22Rv1 (cell line): ENCODE data around the gene YIPF6.
"Not testable (repeated sequence)": the region's sequence is repeated elsewhere in the genome, so short reads cannot be mapped to it uniquely, and the experiment has no call there.

Source experiments
- ZFX ChIP-seq: fragments of 450-650 bp; IDR thresholded peaks from 2 replicates; pipeline ENCODE4 v1.6.1; 2017; ENCODE audit warnings: antibody characterized with exemption, borderline replicate concordance
- TF ChIP-seq, protein P1 (sequence below): fragments of 450-650 bp; IDR thresholded peaks from 2 replicates; pipeline ENCODE4 v1.5.1; 2017; ENCODE audit warnings: mild to moderate bottlenecking

DNA sequence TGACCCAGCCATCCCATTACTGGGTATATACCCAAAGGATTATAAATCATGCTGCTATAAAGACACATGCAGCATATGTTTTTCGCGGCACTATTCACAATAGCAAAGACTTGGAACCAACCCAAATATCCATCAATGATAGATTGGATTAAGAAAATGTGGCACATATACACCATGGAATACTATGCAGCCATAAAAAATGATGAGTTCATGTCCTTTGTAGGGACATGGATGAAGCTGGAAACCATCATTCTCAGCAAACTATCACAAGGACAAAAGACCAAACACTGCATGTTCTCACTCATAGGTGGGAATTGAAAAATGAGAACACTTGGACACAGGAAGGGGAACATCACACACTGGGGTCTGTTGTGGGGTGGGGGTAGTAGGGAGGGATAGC, 5.1 kb upstream of the YIPF6 start:
- TF ChIP-seq, protein P1, sequence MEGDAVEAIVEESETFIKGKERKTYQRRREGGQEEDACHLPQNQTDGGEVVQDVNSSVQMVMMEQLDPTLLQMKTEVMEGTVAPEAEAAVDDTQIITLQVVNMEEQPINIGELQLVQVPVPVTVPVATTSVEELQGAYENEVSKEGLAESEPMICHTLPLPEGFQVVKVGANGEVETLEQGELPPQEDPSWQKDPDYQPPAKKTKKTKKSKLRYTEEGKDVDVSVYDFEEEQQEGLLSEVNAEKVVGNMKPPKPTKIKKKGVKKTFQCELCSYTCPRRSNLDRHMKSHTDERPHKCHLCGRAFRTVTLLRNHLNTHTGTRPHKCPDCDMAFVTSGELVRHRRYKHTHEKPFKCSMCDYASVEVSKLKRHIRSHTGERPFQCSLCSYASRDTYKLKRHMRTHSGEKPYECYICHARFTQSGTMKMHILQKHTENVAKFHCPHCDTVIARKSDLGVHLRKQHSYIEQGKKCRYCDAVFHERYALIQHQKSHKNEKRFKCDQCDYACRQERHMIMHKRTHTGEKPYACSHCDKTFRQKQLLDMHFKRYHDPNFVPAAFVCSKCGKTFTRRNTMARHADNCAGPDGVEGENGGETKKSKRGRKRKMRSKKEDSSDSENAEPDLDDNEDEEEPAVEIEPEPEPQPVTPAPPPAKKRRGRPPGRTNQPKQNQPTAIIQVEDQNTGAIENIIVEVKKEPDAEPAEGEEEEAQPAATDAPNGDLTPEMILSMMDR, result not testable (repeated sequence)
- not testable (repeated sequence) for TF ChIP-seq ZFX
